Dendritic cell treated with granulocyte-macrophage colony-stimulating factor and Interleukin-4, amounts not matched to agents 40 ng/mL and 50 ng/mL, for 4 days (primary cell): ENCODE data around the gene CDC73.
"Not testable (repeated sequence)": the region's sequence is repeated elsewhere in the genome, so short reads cannot be mapped to it uniquely, and the experiment has no call there.

Experiments
- H3K27ac Mint-ChIP-seq: one replicate; pipeline ENCODE4 v1.8.0; 2022; ENCODE audit warnings: mild to moderate bottlenecking, mixed read lengths
- H3K27me3 Mint-ChIP-seq: one replicate; pipeline ENCODE4 v1.8.0; 2022; ENCODE audit warnings: mild to moderate bottlenecking, mixed read lengths
- H3K36me3 Mint-ChIP-seq: one replicate; pipeline ENCODE4 v1.8.0; 2022; ENCODE audit warnings: low read depth, mixed read lengths
- H3K4me1 Mint-ChIP-seq: one replicate; pipeline ENCODE4 v1.8.0; 2022; ENCODE audit warnings: low read depth, mixed read lengths
- H3K4me3 Mint-ChIP-seq: one replicate; pipeline ENCODE4 v1.8.0; 2022; ENCODE audit warnings: mild to moderate bottlenecking, moderate library complexity, mixed read lengths
- H3K9me3 Mint-ChIP-seq: one replicate; pipeline ENCODE4 v1.8.0; 2022; ENCODE audit warnings: mixed read lengths
- intact Hi-C: fragments of 100-400 bp; cut with micrococcal nuclease; formaldehyde crosslinking; loops from one replicate; pipeline ENCODE4 v1.15.0; 2022

Gene CDC73

DNA sequence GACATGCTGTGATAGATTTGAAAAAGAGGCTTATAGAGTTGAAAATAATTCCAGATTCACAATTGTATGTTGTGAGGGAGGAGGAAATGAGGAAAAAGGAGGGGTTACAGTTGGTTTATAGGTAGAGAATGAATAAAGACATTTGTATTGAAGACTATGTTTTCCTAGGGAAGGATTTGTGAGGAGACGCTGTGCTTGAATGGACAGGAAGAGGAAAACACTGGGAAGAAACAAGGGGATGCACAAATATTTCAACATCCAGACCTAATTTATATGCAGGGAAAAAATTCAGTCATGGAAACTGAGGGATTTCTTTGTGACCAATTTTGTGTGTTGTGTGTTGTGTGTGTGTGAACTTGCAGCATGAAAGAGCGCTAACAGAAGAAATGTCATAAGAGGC lies 157.1 kb downstream of the CDC73 start:
- H3K27ac Mint-ChIP-seq: no peak overlapping the region
- H3K4me3 Mint-ChIP-seq: no peak overlapping the region
- H3K9me3 Mint-ChIP-seq: peaks cover 13% of the 10 kb centered on the region
- intact Hi-C loops: no loop called here
- H3K4me1 Mint-ChIP-seq: no peaks in the 10 kb centered on the region
- H3K36me3 Mint-ChIP-seq: no peaks in the 10 kb centered on the region
- H3K27me3 Mint-ChIP-seq: no peaks in the 10 kb centered on the region

GRCh38 chr1:193281894-193282293 lies 160.1 kb downstream of the CDC73 start:
- intact Hi-C loops: no loop called here
- no peak overlapping the region for H3K27ac Mint-ChIP-seq
- H3K4me1 Mint-ChIP-seq: no peaks in the 10 kb centered on the region

GRCh38 chr1:193283016-193283415 lies 161.2 kb downstream of the CDC73 start:
- Mint-ChIP-seq H3K9me3 (no peaks in the 10 kb centered on the region), H3K27ac (no peak overlapping the region), H3K4me3 (no peak overlapping the region), H3K4me1 (no peaks in the 10 kb centered on the region), H3K27me3 (no peaks in the 10 kb centered on the region), H3K36me3 (no peaks in the 10 kb centered on the region)
- intact Hi-C loops: no loop called here

More at GRCh38 chr1:193281894-193282293, 160.1 kb downstream of the CDC73 start:
- no peak overlapping the region for H3K4me3 Mint-ChIP-seq
- no peaks in the 10 kb centered on the region for H3K9me3 Mint-ChIP-seq
- H3K36me3 Mint-ChIP-seq: no peaks in the 10 kb centered on the region
- no peaks in the 10 kb centered on the region for H3K27me3 Mint-ChIP-seq

GRCh38 chr1:193284219-193284618 lies 162.4 kb downstream of the CDC73 start:
- Mint-ChIP-seq H3K27me3 (no peaks in the 10 kb centered on the region), H3K27ac (no peak overlapping the region), H3K36me3 (no peaks in the 10 kb centered on the region), H3K4me1 (no peaks in the 10 kb centered on the region), H3K9me3 (no peaks in the 10 kb centered on the region), H3K4me3 (no peak overlapping the region)
- intact Hi-C loops: no loop called here

DNA sequence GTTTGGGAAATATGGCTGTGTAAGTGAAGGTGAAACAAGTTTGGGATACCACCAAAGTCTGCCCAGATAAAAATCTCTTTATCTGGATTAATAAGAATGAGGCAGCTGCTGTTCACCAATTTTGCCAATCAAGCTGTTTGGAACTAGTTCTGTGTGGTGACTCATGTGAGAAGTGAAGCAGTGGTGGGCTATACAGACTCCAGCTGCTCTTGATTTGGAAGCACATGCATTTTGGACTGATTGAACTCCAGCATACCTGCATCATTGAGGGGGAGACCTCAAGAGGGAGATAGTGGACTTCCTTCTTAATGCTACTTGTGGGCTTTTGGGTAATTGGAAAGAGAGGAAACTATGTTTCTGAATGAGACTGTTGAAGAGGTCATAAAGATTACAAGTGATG lies 163.8 kb downstream of the CDC73 start:
- H3K4me1 Mint-ChIP-seq: no peaks in the 10 kb centered on the region
- intact Hi-C loops: no loop called here
- no peak overlapping the region for H3K4me3 Mint-ChIP-seq
- H3K9me3 Mint-ChIP-seq: no peaks in the 10 kb centered on the region
- H3K27ac Mint-ChIP-seq: no peak overlapping the region
- H3K27me3 Mint-ChIP-seq: no peaks in the 10 kb centered on the region
- no peaks in the 10 kb centered on the region for H3K36me3 Mint-ChIP-seq

DNA sequence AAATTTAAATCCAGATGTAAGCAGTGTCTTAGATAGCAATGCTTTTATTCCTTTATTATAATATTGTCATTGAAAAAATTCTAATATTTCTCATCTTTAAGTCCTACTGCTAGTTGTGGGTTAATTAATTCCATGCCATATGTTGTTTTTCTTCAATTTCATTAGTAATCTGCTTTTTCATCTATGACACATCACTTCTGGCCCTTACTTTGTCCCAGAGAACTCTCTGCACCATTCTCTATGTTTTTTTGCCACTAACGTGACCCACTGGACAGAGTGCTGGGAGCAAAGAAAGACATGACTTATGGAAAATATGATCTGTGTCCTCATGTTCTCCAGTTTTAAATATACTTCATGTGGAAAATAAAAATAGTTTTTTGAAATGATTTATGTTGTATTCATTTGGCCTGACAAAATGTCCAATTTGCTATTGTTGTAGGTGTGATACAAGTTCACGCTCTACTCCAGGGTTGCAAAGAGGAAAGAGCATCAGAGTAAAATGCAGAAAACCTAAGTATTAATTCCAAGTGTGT lies 166.8 kb downstream of the CDC73 start:
- not testable (repeated sequence) for H3K27ac Mint-ChIP-seq, H3K27me3 Mint-ChIP-seq

GRCh38 chr1:193293726-193294125 lies 171.9 kb downstream of the CDC73 start:
- intact Hi-C loops: no loop called here
- H3K36me3 Mint-ChIP-seq: no peaks in the 10 kb centered on the region
- H3K27me3 Mint-ChIP-seq: peaks cover 2% of the 10 kb centered on the region

More for the DNA sequence above, 166.8 kb downstream of the CDC73 start:
- H3K4me1 Mint-ChIP-seq, H3K36me3 Mint-ChIP-seq, intact Hi-C loops, H3K4me3 Mint-ChIP-seq, H3K9me3 Mint-ChIP-seq: not testable (repeated sequence)

DNA sequence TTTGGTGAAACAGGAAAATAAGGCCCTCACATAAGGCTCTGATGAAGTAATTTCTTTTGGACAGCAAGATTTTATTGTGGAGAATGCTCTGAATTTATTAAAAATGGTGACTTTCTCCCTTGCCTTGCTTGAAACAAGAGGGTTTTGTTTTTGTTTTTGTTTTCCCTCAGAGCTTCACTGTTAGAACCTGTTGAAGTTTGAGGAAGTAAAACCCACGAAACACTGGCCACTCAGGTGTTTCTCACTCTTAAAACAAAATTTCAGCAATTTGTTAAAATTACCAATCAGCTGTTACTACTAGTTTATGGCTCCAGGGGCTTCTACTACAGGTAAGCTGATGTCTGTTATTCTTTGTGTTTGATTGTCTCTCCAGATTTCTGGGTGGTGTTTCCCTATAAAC lies 177.2 kb downstream of the CDC73 start:
- H3K36me3 Mint-ChIP-seq: no peaks in the 10 kb centered on the region

More at GRCh38 chr1:193293726-193294125, 171.9 kb downstream of the CDC73 start:
- Mint-ChIP-seq H3K4me3 (no peak overlapping the region), H3K9me3 (peaks cover 16% of the 10 kb centered on the region), H3K27ac (no peak overlapping the region), H3K4me1 (peaks cover 6% of the 10 kb centered on the region)

GRCh38 chr1:193301746-193302145 lies 179.9 kb downstream of the CDC73 start:
- Mint-ChIP-seq H3K4me1 (peaks cover 6% of the 10 kb centered on the region), H3K4me3 (no peak overlapping the region), H3K27ac (no peak overlapping the region), H3K9me3 (peaks cover 6% of the 10 kb centered on the region), H3K27me3 (peaks cover 5% of the 10 kb centered on the region), H3K36me3 (no peaks in the 10 kb centered on the region)
- intact Hi-C loops: no loop called here

More for the DNA sequence above, 177.2 kb downstream of the CDC73 start:
- peaks cover 12% of the 10 kb centered on the region for H3K4me1 Mint-ChIP-seq
- H3K27ac Mint-ChIP-seq: no peak overlapping the region
- peaks cover 3% of the 10 kb centered on the region for H3K27me3 Mint-ChIP-seq
- H3K9me3 Mint-ChIP-seq: peaks cover 16% of the 10 kb centered on the region
- intact Hi-C loops: no loop called here
- no peak overlapping the region for H3K4me3 Mint-ChIP-seq

- peaks cover 6% of the 10 kb centered on the region for H3K4me1 Mint-ChIP-seq
- no peak overlapping the region for H3K4me3 Mint-ChIP-seq
- no peaks in the 10 kb centered on the region for H3K36me3 Mint-ChIP-seq
- intact Hi-C loops: no loop called here
- no peak overlapping the region for H3K27ac Mint-ChIP-seq
- H3K9me3 Mint-ChIP-seq: no peaks in the 10 kb centered on the region
- peaks cover 2% of the 10 kb centered on the region for H3K27me3 Mint-ChIP-seq
Observed at GRCh38 chr1:193303849-193304248, 182.0 kb downstream of the CDC73 start.
